C4-2B (cell line): Measurements from ENCODE around the gene MAML3.

Experiments used
- H3K27ac ChIP-seq: fragments of 450-650 bp; 2 replicates; pipeline ENCODE4 v1.5.1; 2017
- CTCF ChIP-seq: fragments of 450-650 bp; conservative IDR thresholded peaks from 2 replicates; pipeline ENCODE4 v1.5.1; 2017; ENCODE audit warnings: mild to moderate bottlenecking
- ZFX ChIP-seq: fragments of 450-650 bp; IDR thresholded peaks from 2 replicates; pipeline ENCODE4 v1.6.1; 2017

The MAML3 gene

GRCh38 chr4:140156529-140157171 is 2.7 kb upstream of the MAML3 start:
- no peak overlapping the region for H3K27ac ChIP-seq
- no peak for TF ChIP-seq CTCF
- no peak for TF ChIP-seq ZFX

- peak overlapping the region; percentile 96 for H3K27ac ChIP-seq
- TF ChIP-seq ZFX (no peak), CTCF (no peak)
These were observed 548 bp upstream of the MAML3 start for GRCh38 chr4:140154572-140154891.

GRCh38 chr4:140153419-140153717 is 616 bp downstream of the MAML3 start:
- H3K27ac ChIP-seq = peak overlapping the region; percentile 96

GRCh38 chr4:140152751-140153418 is 1.1 kb downstream of the MAML3 start:
- H3K27ac ChIP-seq = peak overlapping the region; percentile 96
- TF ChIP-seq ZFX (no peak), CTCF (no peak)

More at GRCh38 chr4:140153419-140153717, 616 bp downstream of the MAML3 start:
- no peak for TF ChIP-seq CTCF
- TF ChIP-seq ZFX = no peak

GRCh38 chr4:140152013-140152703 is 1.8 kb downstream of the MAML3 start:
- H3K27ac ChIP-seq = peak overlapping the region; percentile 96
- TF ChIP-seq ZFX (no peak), CTCF (peak; percentile 32)

GRCh38 chr4:140151699-140152012 is 2.3 kb downstream of the MAML3 start:
- peak overlapping the region; percentile 96 for H3K27ac ChIP-seq
- no peak for TF ChIP-seq CTCF
- TF ChIP-seq ZFX = no peak

GRCh38 chr4:140150886-140151698 is 2.9 kb downstream of the MAML3 start:
- H3K27ac ChIP-seq = peak overlapping the region; percentile 96
- TF ChIP-seq CTCF (no peak), ZFX (0 out of 2 replicates have a peak, but pooled peaks have one; percentile 14)
